Stimulated activated CD4-positive, alpha-beta T cell treated with anti-CD3 and anti-CD28 coated beads, Interleukin-12 subunit alpha, Interleukin-12 subunit beta, amount 100 ng/mL, for 24 hours (primary cell): Measurements from ENCODE around the gene ZHX3.

Experiments
- DNase-seq, 2 experiments: peaks; one replicate each; pipeline ENCODE4 v3.0.0-alpha.2; 2020; ENCODE audit warnings: low read depth in 2 of 2

The ZHX3 gene

DNA sequence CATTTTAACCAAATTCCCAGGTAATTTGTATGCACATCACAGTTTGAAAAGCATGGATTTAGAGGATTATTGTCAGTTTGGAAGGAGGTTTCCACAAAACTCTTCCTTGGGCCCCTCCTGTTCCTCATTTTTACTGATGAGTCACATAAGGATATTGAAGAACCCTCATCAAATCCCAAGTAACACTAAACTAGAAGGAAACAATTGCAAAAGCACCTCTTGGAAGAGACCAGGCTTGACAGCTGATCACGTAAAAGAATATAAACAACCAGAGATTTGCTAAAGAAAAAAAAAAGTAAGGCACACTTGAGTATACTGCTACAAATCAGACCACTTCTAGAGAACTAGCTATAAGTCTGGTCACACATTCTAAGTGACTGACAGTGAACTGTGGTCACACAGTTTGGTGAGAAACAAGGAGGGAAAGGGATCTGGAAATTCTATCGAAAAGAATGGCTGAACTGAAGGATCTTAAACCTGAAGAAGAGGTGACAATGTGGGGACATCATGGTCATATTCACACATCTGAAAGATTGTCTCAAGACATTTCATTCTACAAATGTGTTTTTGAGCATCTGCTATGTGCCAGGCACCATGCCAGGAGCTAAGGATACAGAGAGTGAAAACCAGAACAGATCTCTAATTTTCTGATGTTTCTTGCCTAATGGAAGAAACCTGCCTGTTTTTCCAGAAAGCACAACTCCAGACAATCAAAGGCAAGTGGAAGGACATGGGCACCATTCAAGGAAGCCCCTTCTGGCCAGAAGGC lies 24.1 kb downstream of the ZHX3 start:
- DNase-seq, result no peak

GRCh38 chr20:41290804-41291389 lies 26.6 kb downstream of the ZHX3 start:
- no peak for DNase-seq

DNA sequence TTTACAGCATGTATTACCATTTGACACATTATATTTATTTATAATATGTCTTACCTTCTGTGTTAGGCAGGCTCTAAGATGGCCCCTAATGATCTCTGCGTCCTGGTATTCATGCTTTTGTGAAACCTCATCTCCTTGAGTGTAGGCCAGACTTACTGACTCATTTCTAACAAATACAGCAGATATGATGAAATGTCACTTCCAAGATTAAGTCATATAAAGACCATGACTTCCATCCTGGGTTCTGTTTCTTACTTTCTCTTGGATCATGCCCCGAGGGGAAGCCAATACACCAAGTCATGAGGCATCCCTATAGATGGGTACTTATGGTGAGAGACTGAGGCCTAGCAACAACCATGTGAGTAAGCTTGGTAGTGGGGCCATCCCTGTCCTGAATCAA lies 30.2 kb downstream of the ZHX3 start:
- no peak for DNase-seq

DNA sequence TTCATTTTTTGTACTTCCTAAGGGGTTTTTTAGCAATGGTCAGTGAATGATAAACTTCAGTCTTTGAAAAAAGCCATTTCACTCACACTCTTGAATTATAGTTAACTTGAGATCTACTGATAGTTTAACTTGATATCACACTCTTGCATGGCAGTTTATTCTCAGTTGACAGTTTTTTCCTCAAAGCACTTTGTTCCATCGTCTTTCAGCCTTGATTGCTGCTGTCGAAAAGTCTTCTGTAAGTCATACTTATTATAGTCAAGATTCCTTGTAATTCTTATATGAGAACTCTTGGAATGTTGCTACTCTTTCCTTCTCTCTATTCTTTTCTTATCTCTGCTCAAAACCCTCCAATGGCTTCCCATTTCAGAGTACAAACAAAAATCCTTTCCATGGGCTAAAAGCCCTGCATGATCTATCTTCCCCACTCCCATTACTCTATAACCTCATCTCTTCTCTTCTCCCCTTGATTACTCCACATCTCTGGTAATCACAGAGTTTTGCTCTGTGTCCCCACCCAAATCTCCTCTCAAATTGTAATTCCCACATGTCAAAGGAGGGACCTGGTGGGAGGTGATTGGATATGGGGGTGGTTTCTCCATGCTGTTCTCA lies 31.2 kb downstream of the ZHX3 start:
- no peak for DNase-seq

DNA sequence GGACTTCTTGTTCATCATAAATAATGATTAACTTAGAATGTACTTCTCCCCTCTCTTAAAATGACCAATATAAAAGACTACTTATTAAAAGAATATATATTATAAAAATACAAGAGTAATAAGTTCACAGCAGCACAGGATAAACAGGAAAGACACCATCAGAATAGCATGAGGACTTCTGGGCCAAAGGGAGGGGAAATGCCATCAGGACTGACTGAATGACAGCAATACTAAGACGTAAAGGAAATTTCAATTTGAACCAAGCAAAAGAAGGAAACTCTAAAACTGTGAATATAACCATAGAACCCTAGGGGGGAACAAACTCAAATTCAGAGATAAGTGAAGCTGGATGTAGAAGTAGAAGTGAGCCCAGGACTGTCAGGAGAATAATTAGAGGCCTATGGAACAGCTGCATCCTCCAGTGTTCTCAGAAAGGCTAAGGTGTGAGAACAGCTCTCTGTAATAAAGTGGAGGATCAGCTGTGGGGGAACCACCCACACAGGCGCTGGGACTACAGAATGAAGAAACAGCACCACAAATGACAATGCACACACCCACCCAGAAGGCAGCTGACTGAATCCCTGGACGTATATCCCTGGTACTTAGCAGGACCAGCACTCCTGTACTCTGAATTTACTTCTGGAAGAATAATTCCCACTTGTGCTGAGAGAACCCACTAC lies 37.8 kb downstream of the ZHX3 start:
- no peak for DNase-seq

- DNase-seq, result no peak
Measured at GRCh38 chr20:41278936-41279335, 38.6 kb downstream of the ZHX3 start.

DNA sequence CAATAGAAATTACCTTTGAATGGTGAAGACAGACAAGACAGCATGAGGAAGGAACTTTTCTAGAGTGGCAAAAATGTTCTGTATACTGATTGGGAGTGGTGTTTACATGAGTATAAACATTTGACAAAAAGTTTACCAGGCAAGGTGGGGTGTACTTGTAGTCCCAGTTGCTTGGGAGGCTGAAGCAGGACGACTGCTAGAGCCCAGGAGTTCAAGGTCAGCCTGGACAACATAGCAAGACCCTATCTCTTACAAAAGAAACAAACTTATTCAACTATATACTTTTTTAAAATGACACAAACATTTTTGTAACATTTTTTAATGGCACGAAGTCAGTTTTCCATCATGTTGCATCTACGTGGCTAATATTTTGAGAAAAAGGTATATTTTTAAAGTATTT lies 40.5 kb downstream of the ZHX3 start:
- DNase-seq, result no peak

DNA sequence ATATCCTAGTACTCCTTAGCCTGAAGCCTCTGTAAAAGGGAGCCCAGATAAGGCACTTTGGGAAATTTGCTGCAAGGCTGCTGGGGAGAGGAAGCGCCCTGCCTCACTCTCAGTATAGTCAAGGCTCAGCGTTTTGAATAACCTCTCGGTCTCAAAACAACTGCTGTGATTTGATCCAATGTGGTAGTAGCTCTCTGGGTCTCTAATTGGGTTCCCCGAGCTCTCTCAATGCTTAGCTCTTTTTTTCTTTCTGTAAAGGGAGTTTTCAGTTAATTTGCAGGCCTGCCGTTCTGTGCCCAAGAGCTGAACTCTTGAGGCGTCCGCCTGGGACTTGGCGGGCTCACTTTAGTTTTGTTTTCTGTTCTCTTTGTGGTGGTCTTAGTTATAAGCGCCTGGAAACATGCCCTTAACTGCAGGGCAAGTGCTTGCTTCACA lies 41.2 kb downstream of the ZHX3 start:
- DNase-seq, result no peak

DNA sequence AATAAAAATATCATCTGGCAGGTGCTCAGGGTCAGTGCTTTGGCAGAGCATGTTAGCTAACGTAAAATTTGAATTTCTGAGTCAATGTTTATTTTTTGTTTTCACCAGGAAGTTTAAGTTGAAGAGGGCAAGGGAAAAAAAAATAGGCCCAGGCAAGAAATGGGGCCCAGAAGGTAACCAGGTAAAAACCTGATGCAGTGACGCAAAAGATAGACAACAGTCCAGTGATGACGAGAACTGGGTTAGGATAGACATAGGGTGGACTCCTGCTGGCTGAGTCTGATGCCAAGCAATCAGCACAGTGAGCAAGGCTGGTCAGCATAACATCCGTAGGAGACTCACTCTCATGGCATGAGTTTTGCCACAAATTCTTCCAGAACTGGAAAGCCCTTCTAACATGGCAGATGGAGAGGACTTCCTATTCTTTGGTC lies 42.2 kb downstream of the ZHX3 start:
- no peak for DNase-seq

DNA sequence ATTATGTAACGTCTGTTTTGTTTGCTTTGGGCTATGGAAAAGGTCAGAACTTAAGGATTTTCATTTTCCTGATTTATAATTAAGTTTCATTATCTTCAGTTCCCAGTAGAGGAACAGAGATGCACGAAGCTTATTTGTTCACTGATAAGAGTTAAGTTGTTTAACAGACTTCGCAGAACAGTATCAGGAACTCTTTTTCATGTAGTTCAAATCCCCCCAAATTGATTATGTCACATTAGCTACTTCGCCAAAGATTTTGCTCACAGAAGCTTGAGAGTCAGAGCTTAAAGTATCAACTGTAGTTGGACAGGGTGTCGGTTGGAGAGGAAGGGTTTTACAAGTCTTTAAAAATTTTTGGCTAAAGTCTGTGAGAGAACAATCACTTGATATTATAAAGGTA lies 43.4 kb downstream of the ZHX3 start:
- DNase-seq, result no peak

DNA sequence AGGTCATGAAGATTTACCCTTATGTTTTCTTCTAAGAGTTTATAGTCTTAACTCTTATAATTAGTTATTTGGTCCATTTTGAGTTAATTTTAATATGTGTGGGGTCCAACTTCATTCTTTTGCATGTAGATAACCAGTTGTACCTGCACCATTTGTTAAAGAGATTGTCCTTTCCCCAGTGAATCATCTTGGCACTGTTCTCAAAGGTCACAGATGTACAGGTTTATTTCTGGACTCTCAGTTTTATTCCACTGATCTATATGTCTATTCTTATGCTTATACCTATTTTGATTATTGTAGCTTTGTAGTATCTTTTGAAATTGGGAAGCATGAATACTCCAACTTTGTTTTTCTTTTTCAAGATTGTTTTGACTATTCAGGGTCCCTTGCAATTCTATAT lies 44.1 kb downstream of the ZHX3 start:
- no peak for DNase-seq

DNA sequence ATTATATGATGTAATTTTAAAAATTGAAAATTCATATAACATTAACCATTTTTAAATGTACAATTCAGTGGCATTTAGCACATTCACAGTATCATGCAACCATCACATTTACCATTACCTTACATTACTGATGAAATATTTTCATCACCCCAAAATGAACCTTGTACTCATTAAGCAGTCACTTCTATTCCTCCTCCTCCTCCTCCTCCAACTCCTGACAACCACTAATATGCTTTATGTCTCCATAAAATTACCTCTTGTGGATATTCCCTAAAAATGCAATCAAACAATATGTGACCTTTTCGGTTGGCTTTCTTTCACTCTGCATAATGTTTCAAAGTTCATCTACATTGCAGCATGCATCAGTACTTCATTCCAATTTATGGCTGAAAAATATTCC lies 45.2 kb downstream of the ZHX3 start:
- DNase-seq, result no peak

DNA sequence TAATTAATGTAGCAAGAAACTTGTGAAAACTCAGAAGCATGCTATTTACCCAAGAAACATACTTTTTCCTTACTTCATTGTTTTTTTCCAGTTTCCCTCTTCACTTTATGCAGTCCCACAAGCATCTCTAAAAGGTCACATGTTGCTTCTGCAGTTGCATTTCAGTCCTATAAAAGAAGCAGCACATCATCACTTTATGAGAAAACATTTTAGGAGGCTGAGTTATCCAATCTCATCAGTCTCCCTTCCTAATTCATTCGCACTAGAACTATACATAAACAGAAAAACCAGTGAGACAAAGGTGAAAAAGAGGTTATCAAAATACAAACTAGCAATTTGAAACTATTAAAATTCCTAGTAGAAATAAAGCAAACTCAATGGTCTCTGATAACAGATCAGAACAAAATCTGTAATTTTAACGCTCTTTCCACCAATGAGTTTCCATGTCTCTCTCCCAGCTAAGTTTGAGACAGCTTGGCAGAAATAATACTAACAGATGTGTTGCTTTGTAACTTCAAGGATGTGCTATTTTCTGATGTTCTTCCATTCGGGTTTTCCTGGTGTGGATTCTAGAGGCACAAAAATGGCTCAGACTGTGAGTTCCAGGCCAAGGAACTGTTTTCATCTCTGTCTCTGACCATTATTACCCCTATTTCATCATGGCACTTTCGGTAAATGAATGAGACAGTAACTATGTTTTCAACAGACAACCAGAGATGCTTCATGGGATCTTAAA lies 48.4 kb downstream of the ZHX3 start:
- no peak for DNase-seq

DNA sequence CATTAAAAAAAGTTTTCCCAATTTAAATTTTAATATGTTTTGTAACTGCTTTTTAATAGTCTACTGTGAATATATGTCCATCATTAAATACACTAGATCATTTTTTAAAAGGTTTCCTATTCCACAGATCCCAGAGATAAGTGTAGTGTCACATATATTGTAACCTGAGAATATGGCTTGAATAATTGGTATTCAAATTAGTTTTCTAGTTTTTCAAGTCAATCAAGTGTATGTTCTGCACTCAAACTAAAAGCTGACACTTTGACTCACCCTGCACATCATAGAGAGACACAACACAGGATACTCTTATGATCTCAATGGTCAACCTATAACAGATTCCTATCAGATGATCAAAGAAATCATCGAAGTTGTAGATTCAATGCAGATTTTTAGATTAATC lies 49.1 kb downstream of the ZHX3 start:
- no peak for DNase-seq

- DNase-seq, result no peak
Measured at GRCh38 chr20:41265938-41266337, 51.6 kb downstream of the ZHX3 start.

DNA sequence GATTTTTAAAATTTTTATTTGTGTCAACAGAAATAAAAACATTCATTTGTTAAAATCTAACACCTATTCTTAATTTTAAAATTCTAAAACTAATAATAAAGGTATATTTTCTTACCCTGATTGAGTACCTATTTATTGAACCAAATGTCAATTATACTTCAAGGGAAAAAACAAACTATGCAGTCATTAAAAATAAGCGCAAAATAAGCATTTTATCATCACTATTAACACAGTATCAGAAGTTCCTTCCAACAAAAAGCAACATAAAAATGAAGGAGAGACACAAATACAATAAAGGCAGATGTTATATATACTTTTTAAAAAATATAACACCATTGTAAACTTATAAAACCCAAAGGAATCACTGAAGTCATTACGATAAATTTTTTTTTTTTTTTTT lies 52.7 kb downstream of the ZHX3 start:
- DNase-seq, result no peak

- DNase-seq, result no peak
Measured at GRCh38 chr20:41261790-41262717, 55.5 kb downstream of the ZHX3 start.

GRCh38 chr20:41261260-41261659 lies 56.3 kb downstream of the ZHX3 start:
- no peak for DNase-seq

GRCh38 chr20:41260734-41261220 lies 56.8 kb downstream of the ZHX3 start:
- no peak for DNase-seq

DNA sequence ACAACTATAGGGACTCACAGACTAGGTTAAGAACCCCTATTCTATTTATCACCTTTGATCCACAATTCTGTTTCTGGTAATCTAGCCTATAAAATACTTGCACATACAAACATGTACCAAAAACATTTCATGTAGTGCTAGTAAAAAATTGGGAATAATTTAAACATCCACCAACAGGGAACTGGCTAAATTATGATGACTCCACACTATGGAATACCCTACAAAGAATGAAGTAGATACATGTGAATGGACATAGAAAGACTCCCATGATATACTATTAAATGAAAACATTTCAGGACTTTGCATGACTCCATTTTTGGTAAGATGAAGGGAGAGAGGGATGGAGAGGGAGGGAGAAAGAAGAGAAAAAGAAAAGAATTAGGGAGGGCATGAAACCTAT lies 58.2 kb downstream of the ZHX3 start:
- DNase-seq, result no peak

GRCh38 chr20:41258474-41258873 lies 59.1 kb downstream of the ZHX3 start:
- DNase-seq, result no peak
